ENCODE measurements around the gene EML6. TPM values are rescaled to one million over a fixed set of nuclear protein-coding genes. Genes with fewer than 3 reads are reported as not detected.
A peak's percentile ranks its signal among the peaks of the same experiment; 100 is the strongest.

Gene EML6
- total RNA-seq, 1 donor from 2014 or later: 10.4 TPM

GRCh38 chr2:54925022-54925421 lies 201.6 kb downstream of the EML6 start:
- Histone ChIP-seq H3K27me3 (ENCODE audit: control insufficient read depth in 3 of 3, insufficient read depth in 3 of 3, low read length in 3 of 3) (no peaks in the 10 kb centered on the region), H3K9ac (ENCODE audit: low read depth in 1 of 3, low read length in 3 of 3) (no peak overlapping the region), H3K36me3 (ENCODE audit: control insufficient read depth in 3 of 3, insufficient read depth in 3 of 3, low read length in 3 of 3) (no peaks in the 10 kb centered on the region)

GRCh38 chr2:54927085-54927750 lies 203.8 kb downstream of the EML6 start:
- Histone ChIP-seq H3K4me3 (ENCODE audit: low read length in 3 of 3) (peak overlapping the region; percentile 8 to 54 (median 24)), H3K9ac (ENCODE audit: low read depth in 1 of 3, low read length in 3 of 3) (peak overlapping the region; percentile 42 to 65 (median 57)), H3K9me3 (ENCODE audit: control insufficient read depth in 3 of 3, low read length in 3 of 3) (no peaks in the 10 kb centered on the region), H3K4me1 (ENCODE audit: control insufficient read depth in 3 of 3, insufficient read depth in 3 of 3, low read length in 3 of 3) (peaks cover 12 to 27% (median 12%) of the 10 kb centered on the region in 3 donors), H3K27me3 (ENCODE audit: control insufficient read depth in 3 of 3, insufficient read depth in 3 of 3, low read length in 3 of 3) (no peaks in the 10 kb centered on the region), H3K27ac (ENCODE audit: low read depth, low read length) (peak overlapping the region; percentile 74), H3K36me3 (ENCODE audit: control insufficient read depth in 3 of 3, insufficient read depth in 3 of 3, low read length in 3 of 3) (no peaks in the 10 kb centered on the region)

More at GRCh38 chr2:54925022-54925421, 201.6 kb downstream of the EML6 start:
- H3K9me3 ChIP-seq (ENCODE audit: control insufficient read depth in 3 of 3, low read length in 3 of 3): no peaks in the 10 kb centered on the region
- no peak overlapping the region for H3K27ac ChIP-seq (ENCODE audit: low read depth, low read length)
- peaks cover 12 to 27% (median 12%) of the 10 kb centered on the region in 3 donors for H3K4me1 ChIP-seq (ENCODE audit: control insufficient read depth in 3 of 3, insufficient read depth in 3 of 3, low read length in 3 of 3)
- no peak overlapping the region for H3K4me3 ChIP-seq (ENCODE audit: low read length in 3 of 3)

GRCh38 chr2:54927751-54928615 lies 204.5 kb downstream of the EML6 start:
- Histone ChIP-seq H3K27me3 (ENCODE audit: control insufficient read depth in 3 of 3, insufficient read depth in 3 of 3, low read length in 3 of 3) (no peaks in the 10 kb centered on the region), H3K4me3 (ENCODE audit: low read length in 3 of 3) (peak overlapping the region; percentile 8 to 54 (median 24)), H3K27ac (ENCODE audit: low read depth, low read length) (peak overlapping the region; percentile 74), H3K4me1 (ENCODE audit: control insufficient read depth in 3 of 3, insufficient read depth in 3 of 3, low read length in 3 of 3) (peaks cover 12 to 27% (median 12%) of the 10 kb centered on the region in 3 donors), H3K9ac (ENCODE audit: low read depth in 1 of 3, low read length in 3 of 3) (peak overlapping the region; percentile 42 to 65 (median 57)), H3K9me3 (ENCODE audit: control insufficient read depth in 3 of 3, low read length in 3 of 3) (no peaks in the 10 kb centered on the region), H3K36me3 (ENCODE audit: control insufficient read depth in 3 of 3, insufficient read depth in 3 of 3, low read length in 3 of 3) (no peaks in the 10 kb centered on the region)

- H3K9me3 ChIP-seq (ENCODE audit: control insufficient read depth in 3 of 3, low read length in 3 of 3): no peaks in the 10 kb centered on the region
- H3K4me3 ChIP-seq (ENCODE audit: low read length in 3 of 3): no peak overlapping the region
- H3K4me1 ChIP-seq (ENCODE audit: control insufficient read depth in 3 of 3, insufficient read depth in 3 of 3, low read length in 3 of 3): peaks cover 12 to 27% (median 12%) of the 10 kb centered on the region in 3 donors
- no peaks in the 10 kb centered on the region for H3K36me3 ChIP-seq (ENCODE audit: control insufficient read depth in 3 of 3, insufficient read depth in 3 of 3, low read length in 3 of 3)
- no peaks in the 10 kb centered on the region for H3K27me3 ChIP-seq (ENCODE audit: control insufficient read depth in 3 of 3, insufficient read depth in 3 of 3, low read length in 3 of 3)
- H3K9ac ChIP-seq (ENCODE audit: low read depth in 1 of 3, low read length in 3 of 3): no peak overlapping the region
- H3K27ac ChIP-seq (ENCODE audit: low read depth, low read length): no peak overlapping the region
Measured at GRCh38 chr2:54928719-54929118, 205.3 kb downstream of the EML6 start.

GRCh38 chr2:54931473-54931872 lies 208.0 kb downstream of the EML6 start:
- Histone ChIP-seq H3K27me3 (ENCODE audit: control insufficient read depth in 3 of 3, insufficient read depth in 3 of 3, low read length in 3 of 3) (no peaks in the 10 kb centered on the region), H3K4me1 (ENCODE audit: control insufficient read depth in 3 of 3, insufficient read depth in 3 of 3, low read length in 3 of 3) (peaks cover 9 to 23% (median 10%) of the 10 kb centered on the region in 3 donors)

GRCh38 chr2:54935389-54935788 lies 211.9 kb downstream of the EML6 start:
- H3K36me3 ChIP-seq (ENCODE audit: control insufficient read depth in 3 of 3, insufficient read depth in 3 of 3, low read length in 3 of 3): no peaks in the 10 kb centered on the region
- H3K9me3 ChIP-seq (ENCODE audit: control insufficient read depth in 3 of 3, low read length in 3 of 3): peaks cover 0 to 2% (median 2%) of the 10 kb centered on the region in 3 donors
- no peak overlapping the region for H3K27ac ChIP-seq (ENCODE audit: low read depth, low read length)
- no peak overlapping the region for H3K9ac ChIP-seq (ENCODE audit: low read depth in 1 of 3, low read length in 3 of 3)
- H3K4me1 ChIP-seq (ENCODE audit: control insufficient read depth in 3 of 3, insufficient read depth in 3 of 3, low read length in 3 of 3): no peaks in the 10 kb centered on the region
- H3K27me3 ChIP-seq (ENCODE audit: control insufficient read depth in 3 of 3, insufficient read depth in 3 of 3, low read length in 3 of 3): no peaks in the 10 kb centered on the region
- no peak overlapping the region for H3K4me3 ChIP-seq (ENCODE audit: low read length in 3 of 3)

More at GRCh38 chr2:54931473-54931872, 208.0 kb downstream of the EML6 start:
- no peak overlapping the region for H3K4me3 ChIP-seq (ENCODE audit: low read length in 3 of 3)
- no peak overlapping the region for H3K27ac ChIP-seq (ENCODE audit: low read depth, low read length)
- H3K9me3 ChIP-seq (ENCODE audit: control insufficient read depth in 3 of 3, low read length in 3 of 3): no peaks in the 10 kb centered on the region
- no peak overlapping the region for H3K9ac ChIP-seq (ENCODE audit: low read depth in 1 of 3, low read length in 3 of 3)
- no peaks in the 10 kb centered on the region for H3K36me3 ChIP-seq (ENCODE audit: control insufficient read depth in 3 of 3, insufficient read depth in 3 of 3, low read length in 3 of 3)

- H3K27me3 ChIP-seq (ENCODE audit: control insufficient read depth in 3 of 3, insufficient read depth in 3 of 3, low read length in 3 of 3): no peaks in the 10 kb centered on the region
- no peak overlapping the region for H3K27ac ChIP-seq (ENCODE audit: low read depth, low read length)
- H3K4me3 ChIP-seq (ENCODE audit: low read length in 3 of 3): no peak overlapping the region
- H3K36me3 ChIP-seq (ENCODE audit: control insufficient read depth in 3 of 3, insufficient read depth in 3 of 3, low read length in 3 of 3): no peaks in the 10 kb centered on the region
- H3K9ac ChIP-seq (ENCODE audit: low read depth in 1 of 3, low read length in 3 of 3): no peak overlapping the region
- H3K9me3 ChIP-seq (ENCODE audit: control insufficient read depth in 3 of 3, low read length in 3 of 3): peaks cover 0 to 2% (median 2%) of the 10 kb centered on the region in 3 donors
- H3K4me1 ChIP-seq (ENCODE audit: control insufficient read depth in 3 of 3, insufficient read depth in 3 of 3, low read length in 3 of 3): no peaks in the 10 kb centered on the region
Measured at GRCh38 chr2:54936766-54937165, 213.3 kb downstream of the EML6 start.

GRCh38 chr2:54939446-54940118 lies 216.1 kb downstream of the EML6 start:
- H3K27ac ChIP-seq (ENCODE audit: low read depth, low read length): no peak overlapping the region
- H3K4me3 ChIP-seq (ENCODE audit: low read length in 3 of 3): no peak overlapping the region
- no peaks in the 10 kb centered on the region for H3K4me1 ChIP-seq (ENCODE audit: control insufficient read depth in 3 of 3, insufficient read depth in 3 of 3, low read length in 3 of 3)
- H3K27me3 ChIP-seq (ENCODE audit: control insufficient read depth in 3 of 3, insufficient read depth in 3 of 3, low read length in 3 of 3): no peaks in the 10 kb centered on the region
- H3K9ac ChIP-seq (ENCODE audit: low read depth in 1 of 3, low read length in 3 of 3): no peak overlapping the region
- peaks cover 0 to 2% (median 2%) of the 10 kb centered on the region in 3 donors for H3K9me3 ChIP-seq (ENCODE audit: control insufficient read depth in 3 of 3, low read length in 3 of 3)
- H3K36me3 ChIP-seq (ENCODE audit: control insufficient read depth in 3 of 3, insufficient read depth in 3 of 3, low read length in 3 of 3): no peaks in the 10 kb centered on the region

GRCh38 chr2:54940723-54941122 lies 217.3 kb downstream of the EML6 start:
- Histone ChIP-seq H3K27ac (ENCODE audit: low read depth, low read length) (no peak overlapping the region), H3K4me3 (ENCODE audit: low read length in 3 of 3) (no peak overlapping the region), H3K27me3 (ENCODE audit: control insufficient read depth in 3 of 3, insufficient read depth in 3 of 3, low read length in 3 of 3) (no peaks in the 10 kb centered on the region), H3K9ac (ENCODE audit: low read depth in 1 of 3, low read length in 3 of 3) (no peak overlapping the region), H3K36me3 (ENCODE audit: control insufficient read depth in 3 of 3, insufficient read depth in 3 of 3, low read length in 3 of 3) (no peaks in the 10 kb centered on the region), H3K4me1 (ENCODE audit: control insufficient read depth in 3 of 3, insufficient read depth in 3 of 3, low read length in 3 of 3) (peaks cover 5 to 6% (median 6%) of the 10 kb centered on the region in 3 donors), H3K9me3 (ENCODE audit: control insufficient read depth in 3 of 3, low read length in 3 of 3) (peaks cover 0 to 2% (median 2%) of the 10 kb centered on the region in 3 donors)
